H9 (cell line): ENCODE results near the gene TAF5L. TPM values are rescaled to one million over a fixed set of nuclear protein-coding genes. Genes with fewer than 3 reads are reported as not detected.

Experiments
- DNase-seq: peaks from one replicate; pipeline ENCODE4 v3.0.0-alpha.2; 2017
- H2AFZ ChIP-seq: one replicate; pipeline ENCODE4 v1.6.1; 2013; ENCODE audit warnings: mild to moderate bottlenecking, low read length, control low read depth, moderate library complexity
- H2AK5ac ChIP-seq: 2 replicates; pipeline ENCODE4 v1.6.1; 2013; ENCODE audit warnings: low read length, control low read depth, mixed read lengths; ENCODE audit not compliant: insufficient read length
- H2BK120ac ChIP-seq: one replicate; pipeline ENCODE4 v1.6.1; 2013; ENCODE audit warnings: low read depth, mild to moderate bottlenecking, low read length, control low read depth, inconsistent platforms; ENCODE audit not compliant: poor library complexity, severe bottlenecking
- H2BK12ac ChIP-seq: 2 replicates; pipeline ENCODE4 v1.6.1; 2013; ENCODE audit warnings: low read length, control low read depth, mixed read lengths, low read depth; ENCODE audit not compliant: insufficient read length
- H2BK15ac ChIP-seq: 2 replicates; pipeline ENCODE4 v1.6.1; 2013; ENCODE audit warnings: low read depth, low read length, control low read depth
- H2BK20ac ChIP-seq: one replicate; pipeline ENCODE4 v1.6.1; 2013; ENCODE audit warnings: low read depth, mild to moderate bottlenecking, low read length, control low read depth, inconsistent platforms; ENCODE audit not compliant: poor library complexity, severe bottlenecking
- H2BK5ac ChIP-seq: 2 replicates; pipeline ENCODE4 v1.6.1; 2013; ENCODE audit warnings: low read length, control low read depth, mixed read lengths; ENCODE audit not compliant: insufficient read length
- H3K14ac ChIP-seq: 2 replicates; pipeline ENCODE4 v1.6.1; 2013; ENCODE audit warnings: low read length, control low read depth; ENCODE audit not compliant: insufficient read depth
- H3K18ac ChIP-seq: 2 replicates; pipeline ENCODE4 v1.6.1; 2013; ENCODE audit warnings: low read depth, mild to moderate bottlenecking, mixed read lengths, low read length, control low read depth; ENCODE audit not compliant: insufficient read length
- H3K23ac ChIP-seq: 2 replicates; pipeline ENCODE4 v1.6.1; 2013; ENCODE audit warnings: low read length, control low read depth, mixed read lengths, low read depth; ENCODE audit not compliant: insufficient read length
- H3K23me2 ChIP-seq: 2 replicates; pipeline ENCODE4 v1.6.1; 2013; ENCODE audit warnings: low read depth, mild to moderate bottlenecking, mixed read lengths, low read length, control low read depth; ENCODE audit not compliant: insufficient read length, poor library complexity, severe bottlenecking
- H3K27ac ChIP-seq: 2 replicates; pipeline ENCODE4 v1.5.1; 2013; ENCODE audit warnings: low read length, control low read depth, mixed read lengths, low read depth; ENCODE audit not compliant: insufficient read length
- H3K27me3 ChIP-seq: 2 replicates; pipeline ENCODE4 v1.6.1; 2013; ENCODE audit warnings: low read length, control low read depth, inconsistent platforms; ENCODE audit not compliant: insufficient read depth
- H3K4ac ChIP-seq: 2 replicates; pipeline ENCODE4 v1.6.1; 2013; ENCODE audit warnings: low read depth, mild to moderate bottlenecking, control low read depth, inconsistent platforms, low read length, moderate library complexity
- H3K4me1 ChIP-seq: 2 replicates; pipeline ENCODE4 v1.6.1; 2013; ENCODE audit warnings: low read length, control low read depth, inconsistent platforms; ENCODE audit not compliant: insufficient read depth
- H3K4me2 ChIP-seq: 2 replicates; pipeline ENCODE4 v1.6.1; 2013; ENCODE audit warnings: low read length, control low read depth, mixed read lengths; ENCODE audit not compliant: insufficient read length, insufficient read depth
- H3K56ac ChIP-seq: 2 replicates; pipeline ENCODE4 v1.6.1; 2013; ENCODE audit warnings: low read depth, mild to moderate bottlenecking, mixed read lengths, low read length, control low read depth; ENCODE audit not compliant: insufficient read length
- H3K79me1 ChIP-seq: 2 replicates; pipeline ENCODE4 v1.6.1; 2013; ENCODE audit warnings: low read depth, mild to moderate bottlenecking, moderate library complexity, low read length, control low read depth, inconsistent platforms; ENCODE audit not compliant: insufficient read depth, poor library complexity, severe bottlenecking
- H3K79me2 ChIP-seq: 2 replicates; pipeline ENCODE4 v1.6.1; 2013; ENCODE audit warnings: low read length, control low read depth, inconsistent platforms; ENCODE audit not compliant: insufficient read depth
- H3K9ac ChIP-seq: 2 replicates; pipeline ENCODE4 v1.6.1; 2013; ENCODE audit warnings: low read length, control low read depth, mixed read lengths; ENCODE audit not compliant: insufficient read length; ENCODE audit errors: extremely low read depth
- H3K9me3 ChIP-seq: one replicate; pipeline ENCODE4 v1.6.1; 2013; ENCODE audit warnings: low read depth, low read length, inconsistent platforms; ENCODE audit not compliant: control insufficient read depth
- H3T11ph ChIP-seq: one replicate; pipeline ENCODE4 v1.6.1; 2013; ENCODE audit warnings: mild to moderate bottlenecking, low read length, control low read depth, inconsistent platforms
- H4K20me1 ChIP-seq: one replicate; pipeline ENCODE4 v1.6.1; 2013; ENCODE audit not compliant: control insufficient read depth, insufficient read length, insufficient read depth
- H4K5ac ChIP-seq: 2 replicates; pipeline ENCODE4 v1.6.1; 2013; ENCODE audit warnings: low read depth, mild to moderate bottlenecking, mixed read lengths, low read length, control low read depth; ENCODE audit not compliant: insufficient read length
- H4K8ac ChIP-seq: replicated peaks from 2 replicates; pipeline ENCODE4 v1.6.1; 2013; ENCODE audit warnings: low read length, control low read depth, mixed read lengths, low read depth; ENCODE audit not compliant: insufficient read length
- H4K91ac ChIP-seq: 2 replicates; pipeline ENCODE4 v1.6.1; 2013; ENCODE audit warnings: low read depth, mild to moderate bottlenecking, moderate library complexity, mixed read lengths, low read length, control low read depth; ENCODE audit not compliant: insufficient read length
- H3K27ac Mint-ChIP-seq, 3 experiments: 2 replicates in 2 of 3; 3 replicates in 1 of 3; pipeline ENCODE4 v1.8.0; 2020 to 2021; ENCODE audit warnings: mixed read lengths in 3 of 3, mild to moderate bottlenecking in 1 of 3, moderate library complexity in 1 of 3
- H3K27me3 Mint-ChIP-seq: 2 replicates; pipeline ENCODE4 v1.8.0; 2021; ENCODE audit warnings: low read depth, mild to moderate bottlenecking, moderate library complexity, mixed read lengths
- H3K36me3 Mint-ChIP-seq, 3 experiments: 2 replicates in 2 of 3; 3 replicates in 1 of 3; pipeline ENCODE4 v1.8.0; 2020 to 2021; ENCODE audit warnings: low read depth in 3 of 3, mixed read lengths in 3 of 3; ENCODE audit not compliant: insufficient read depth in 1 of 3
- H3K4me1 Mint-ChIP-seq, 2 experiments: 2 replicates each; pipeline ENCODE4 v1.8.0; 2020; ENCODE audit warnings: mixed read lengths in 2 of 2
- H3K4me3 Mint-ChIP-seq, 2 experiments: 2 replicates in 1 of 2; 3 replicates in 1 of 2; pipeline ENCODE4 v1.8.0; 2020 to 2021; ENCODE audit warnings: mild to moderate bottlenecking in 2 of 2, mixed read lengths in 2 of 2, moderate library complexity in 1 of 2
- H3K9me3 Mint-ChIP-seq, 2 experiments: 2 replicates in 1 of 2; 3 replicates in 1 of 2; pipeline ENCODE4 v1.8.0; 2020; ENCODE audit warnings: mild to moderate bottlenecking in 2 of 2, mixed read lengths in 2 of 2, moderate library complexity in 1 of 2
- WGBS: extraction: QIAGEN DNeasy Blood & Tissue Kit; methylation state at CpG from one replicate; pipeline ENCODE4 v1.1.7; 2013; ENCODE audit warnings: missing lambda C conversion rate, low lambda C conversion rate, mixed read lengths; ENCODE audit not compliant: insufficient read length; ENCODE audit errors: extremely low coverage; 5-methylcytosine and 5-hydroxymethylcytosine counted together
- total RNA-seq: library from RNA; stranded (reverse); gene quantifications from 2 replicates; pipeline ENCODE4 v1.2.1, GENCODE V29; 2021
- TF ChIP-seq, protein P1 (sequence below): fragments of 200-600 bp; sonication (generic); conservative IDR thresholded peaks from 3 replicates; pipeline ENCODE4 v1.8.0; 2021; ENCODE audit warnings: antibody characterized with exemption, mild to moderate bottlenecking

The TAF5L gene
- total RNA-seq, 1 experiment from 2014 or later: 30.3 TPM

- no peak overlapping the region for H4K91ac ChIP-seq
- H4K8ac ChIP-seq: no peak overlapping the region
- no peak overlapping the region for H3K27ac Mint-ChIP-seq
- no peaks in the 10 kb centered on the region for H3K4me1 ChIP-seq
- no peaks in the 10 kb centered on the region for H3K79me1 ChIP-seq
- H3K4ac ChIP-seq: no peak overlapping the region
- no peaks in the 10 kb centered on the region for H3K23me2 ChIP-seq
- no peak overlapping the region for H3K18ac ChIP-seq
- no CpG with 5 or more reads among the region's 1 CpG for WGBS
- no peak for DNase-seq
- no peak overlapping the region for H2BK120ac ChIP-seq
- H3K23ac ChIP-seq: no peak overlapping the region
- H2AFZ ChIP-seq: no peak overlapping the region
- peaks cover 11 to 57% (median 46%) of the 10 kb centered on the region in 3 experiments; a peak in 6 of 7 replicates for H3K36me3 Mint-ChIP-seq
- no peak overlapping the region for H2BK12ac ChIP-seq
- H2BK20ac ChIP-seq: no peak overlapping the region
- H3K9ac ChIP-seq: no peak overlapping the region
- no peaks in the 10 kb centered on the region for H3K9me3 ChIP-seq
- H3K4me2 ChIP-seq: no peak overlapping the region
- no peaks in the 10 kb centered on the region for H3K4me1 Mint-ChIP-seq
- H2AK5ac ChIP-seq: no peak overlapping the region
- no peak overlapping the region for H3K27ac ChIP-seq
- no peak overlapping the region for H2BK15ac ChIP-seq
- H3K56ac ChIP-seq: no peak overlapping the region
- no peak overlapping the region for H3T11ph ChIP-seq
- no peaks in the 10 kb centered on the region for H3K9me3 Mint-ChIP-seq
- no peaks in the 10 kb centered on the region for H3K27me3 ChIP-seq
- no peak overlapping the region for H2BK5ac ChIP-seq
- H3K14ac ChIP-seq: no peak overlapping the region
- no peak overlapping the region for H3K4me3 Mint-ChIP-seq
- TF ChIP-seq, protein P1, sequence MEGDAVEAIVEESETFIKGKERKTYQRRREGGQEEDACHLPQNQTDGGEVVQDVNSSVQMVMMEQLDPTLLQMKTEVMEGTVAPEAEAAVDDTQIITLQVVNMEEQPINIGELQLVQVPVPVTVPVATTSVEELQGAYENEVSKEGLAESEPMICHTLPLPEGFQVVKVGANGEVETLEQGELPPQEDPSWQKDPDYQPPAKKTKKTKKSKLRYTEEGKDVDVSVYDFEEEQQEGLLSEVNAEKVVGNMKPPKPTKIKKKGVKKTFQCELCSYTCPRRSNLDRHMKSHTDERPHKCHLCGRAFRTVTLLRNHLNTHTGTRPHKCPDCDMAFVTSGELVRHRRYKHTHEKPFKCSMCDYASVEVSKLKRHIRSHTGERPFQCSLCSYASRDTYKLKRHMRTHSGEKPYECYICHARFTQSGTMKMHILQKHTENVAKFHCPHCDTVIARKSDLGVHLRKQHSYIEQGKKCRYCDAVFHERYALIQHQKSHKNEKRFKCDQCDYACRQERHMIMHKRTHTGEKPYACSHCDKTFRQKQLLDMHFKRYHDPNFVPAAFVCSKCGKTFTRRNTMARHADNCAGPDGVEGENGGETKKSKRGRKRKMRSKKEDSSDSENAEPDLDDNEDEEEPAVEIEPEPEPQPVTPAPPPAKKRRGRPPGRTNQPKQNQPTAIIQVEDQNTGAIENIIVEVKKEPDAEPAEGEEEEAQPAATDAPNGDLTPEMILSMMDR: no peak
- H3K79me2 ChIP-seq: no peaks in the 10 kb centered on the region
- no peaks in the 10 kb centered on the region for H4K20me1 ChIP-seq
- H4K5ac ChIP-seq: no peak overlapping the region
- no peaks in the 10 kb centered on the region for H3K27me3 Mint-ChIP-seq
Measured at GRCh38 chr1:229544587-229544986, 81.3 kb downstream of the TAF5L start.

Other genes with a start within 250 kb of the TAF5L start
- 48.5 and 51.3 TPM in 2 replicates for gene ACTA1, start 192.0 kb downstream of the TAF5L start, total RNA-seq
- gene NUP133, start 117.8 kb downstream of the TAF5L start, total RNA-seq: 67.2 and 71.3 TPM in 2 replicates
- gene ABCB10, start 67.4 kb downstream of the TAF5L start, total RNA-seq: 13.8 and 14.5 TPM in 2 replicates
- 51.9 and 53.2 TPM in 2 replicates for gene URB2, start 125 bp upstream of the TAF5L start, total RNA-seq